GM21825 (cell line): ENCODE results near the gene GNG12.
"Not testable (repeated sequence)": the region's sequence is repeated elsewhere in the genome, so short reads cannot be mapped to it uniquely, and the experiment has no call there.

ENCODE experiments used
- ATAC-seq: cut with Tn5 transposase; IDR thresholded peaks from one replicate; pipeline ENCODE4 v1.9.1; 2021; ENCODE audit warnings: mild to moderate bottlenecking, moderate library complexity; ENCODE audit not compliant: unreplicated experiment

Gene GNG12

GRCh38 chr1:67665307-67665706 is 168.0 kb downstream of the GNG12 start:
- ATAC-seq, result not testable (repeated sequence)

- ATAC-seq, result no peak
Observed at GRCh38 chr1:67664048-67664447, 169.2 kb downstream of the GNG12 start.

GRCh38 chr1:67662884-67663283 is 170.4 kb downstream of the GNG12 start:
- ATAC-seq, result no peak

- no peak for ATAC-seq
Observed at GRCh38 chr1:67659229-67659628, 174.0 kb downstream of the GNG12 start.

GRCh38 chr1:67657152-67657551 is 176.1 kb downstream of the GNG12 start:
- not testable (repeated sequence) for ATAC-seq

- ATAC-seq, result no peak
Observed at GRCh38 chr1:67655581-67655980, 177.7 kb downstream of the GNG12 start.

GRCh38 chr1:67653304-67653703 is 180.0 kb downstream of the GNG12 start:
- no peak for ATAC-seq

GRCh38 chr1:67652800-67653199 is 180.5 kb downstream of the GNG12 start:
- no peak for ATAC-seq
